Vagina (tissue), 2 donors: ENCODE results near the gene XAGE1B. TPM values are rescaled to one million over a fixed set of nuclear protein-coding genes. Genes with fewer than 3 reads are reported as not detected.
"Not testable (repeated sequence)": the region's sequence is repeated elsewhere in the genome, so short reads cannot be mapped to it uniquely, and the experiment has no call there.

Experiments used
- DNase-seq, 2 donors: peaks; one replicate each; pipeline ENCODE4 v3.0.0-alpha.2; 2017; ENCODE audit errors: extremely low spot score in 2 of 2
- H3K27ac ChIP-seq: fragments of 200-600 bp; sonication (generic); one replicate; pipeline ENCODE4 v1.5.1; 2019
- H3K27me3 ChIP-seq: fragments of 200-600 bp; sonication (generic); one replicate; pipeline ENCODE4 v1.5.1; 2019
- H3K36me3 ChIP-seq, 2 donors: fragments of 200-600 bp; sonication (generic); one replicate each; pipeline ENCODE4 v1.5.1; 2017 to 2019
- H3K4me1 ChIP-seq: fragments of 200-600 bp; sonication (generic); one replicate; pipeline ENCODE4 v1.5.1; 2019
- H3K4me3 ChIP-seq, 2 donors: fragments of 200-600 bp; sonication (generic); 1 replicate in 1 of 2; 2 replicates in 1 of 2; pipeline ENCODE4 v1.5.1; 2016 to 2019
- H3K9me3 ChIP-seq: fragments of 200-600 bp; sonication (generic); one replicate; pipeline ENCODE4 v1.5.1; 2019
- POLR2A ChIP-seq, 2 donors: fragments of 450-650 bp; IDR thresholded peaks; one replicate each; pipeline ENCODE4 v1.6.1; 2017; ENCODE audit warnings: antibody characterized with exemption in 2 of 2, mild to moderate bottlenecking in 2 of 2, moderate library complexity in 2 of 2
- POLR2AphosphoS5 ChIP-seq, 2 donors: sonication (generic); formaldehyde crosslinking; IDR thresholded peaks; one replicate each; pipeline ENCODE4 v1.9.0; 2017; ENCODE audit warnings: antibody characterized with exemption in 2 of 2, mild to moderate bottlenecking in 2 of 2, low read depth in 1 of 2; ENCODE audit not compliant: insufficient read depth in 1 of 2
- intact Hi-C: fragments of 100-400 bp; cut with DNase I; formaldehyde crosslinking; loops from one replicate; pipeline ENCODE4 v1.15.1; 2023
- small RNA-seq: library from RNA; depleted of rRNA; stranded (forward); fragments of <200 nt; gene quantifications from one replicate; pipeline ENCODE3, GENCODE V24; 2016
- total RNA-seq: library from RNA; depleted of rRNA; stranded (reverse); fragments of >200 nt; gene quantifications from one replicate; pipeline ENCODE4 v1.2.3, GENCODE V29; 2016
- TF ChIP-seq, protein P1 (sequence below), 3 experiments: fragments of 450-650 bp in 2 of 3; fragments of 200-600 bp in 1 of 3; sonication (generic) in 1 of 3; IDR thresholded peaks; one replicate each; pipeline ENCODE4 v1.5.1; 2017 to 2019; ENCODE audit warnings: antibody characterized with exemption in 3 of 3, mild to moderate bottlenecking in 2 of 3, moderate library complexity in 2 of 3

Gene XAGE1B
- total RNA-seq, 1 donor from 2014 or later, result not detected

DNA sequence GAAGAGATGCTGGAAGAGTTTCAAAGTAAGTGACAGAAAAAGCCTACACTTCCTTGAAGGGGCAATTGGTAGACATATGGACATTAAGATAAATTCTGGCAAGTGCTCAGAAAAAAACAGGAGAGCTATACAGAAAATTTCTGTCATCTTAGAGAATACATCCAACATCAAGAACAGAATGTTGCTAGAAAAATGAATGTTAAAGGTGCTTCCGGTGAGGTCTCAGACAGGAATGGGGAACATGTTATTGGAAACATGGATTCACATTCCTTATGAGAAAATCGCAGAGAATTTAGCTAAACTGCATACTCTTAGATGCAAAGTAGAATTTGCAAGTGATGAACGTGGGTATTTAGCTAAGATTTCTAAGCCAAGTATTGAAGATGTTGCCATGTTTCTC lies 9.5 kb downstream of the XAGE1B start:
- no peak overlapping the region for H3K27ac ChIP-seq
- TF ChIP-seq, protein P1, sequence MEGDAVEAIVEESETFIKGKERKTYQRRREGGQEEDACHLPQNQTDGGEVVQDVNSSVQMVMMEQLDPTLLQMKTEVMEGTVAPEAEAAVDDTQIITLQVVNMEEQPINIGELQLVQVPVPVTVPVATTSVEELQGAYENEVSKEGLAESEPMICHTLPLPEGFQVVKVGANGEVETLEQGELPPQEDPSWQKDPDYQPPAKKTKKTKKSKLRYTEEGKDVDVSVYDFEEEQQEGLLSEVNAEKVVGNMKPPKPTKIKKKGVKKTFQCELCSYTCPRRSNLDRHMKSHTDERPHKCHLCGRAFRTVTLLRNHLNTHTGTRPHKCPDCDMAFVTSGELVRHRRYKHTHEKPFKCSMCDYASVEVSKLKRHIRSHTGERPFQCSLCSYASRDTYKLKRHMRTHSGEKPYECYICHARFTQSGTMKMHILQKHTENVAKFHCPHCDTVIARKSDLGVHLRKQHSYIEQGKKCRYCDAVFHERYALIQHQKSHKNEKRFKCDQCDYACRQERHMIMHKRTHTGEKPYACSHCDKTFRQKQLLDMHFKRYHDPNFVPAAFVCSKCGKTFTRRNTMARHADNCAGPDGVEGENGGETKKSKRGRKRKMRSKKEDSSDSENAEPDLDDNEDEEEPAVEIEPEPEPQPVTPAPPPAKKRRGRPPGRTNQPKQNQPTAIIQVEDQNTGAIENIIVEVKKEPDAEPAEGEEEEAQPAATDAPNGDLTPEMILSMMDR (IDR thresholded peaks at IDR 0.05), result no peak
- TF ChIP-seq POLR2AphosphoS5 (IDR thresholded peaks at IDR 0.05; ENCODE audit: insufficient read depth in 1 of 2, low read depth in 1 of 2) (no peak), POLR2A (IDR thresholded peaks at IDR 0.05) (no peak)
- DNase-seq, result no peak
- no peak overlapping the region for H3K4me3 ChIP-seq
- no peaks in the 10 kb centered on the region for H3K4me1 ChIP-seq
- intact Hi-C loops, result no loop called here
- H3K36me3 ChIP-seq, result no peaks in the 10 kb centered on the region
- no peaks in the 10 kb centered on the region for H3K27me3 ChIP-seq
- no peaks in the 10 kb centered on the region for H3K9me3 ChIP-seq

DNA sequence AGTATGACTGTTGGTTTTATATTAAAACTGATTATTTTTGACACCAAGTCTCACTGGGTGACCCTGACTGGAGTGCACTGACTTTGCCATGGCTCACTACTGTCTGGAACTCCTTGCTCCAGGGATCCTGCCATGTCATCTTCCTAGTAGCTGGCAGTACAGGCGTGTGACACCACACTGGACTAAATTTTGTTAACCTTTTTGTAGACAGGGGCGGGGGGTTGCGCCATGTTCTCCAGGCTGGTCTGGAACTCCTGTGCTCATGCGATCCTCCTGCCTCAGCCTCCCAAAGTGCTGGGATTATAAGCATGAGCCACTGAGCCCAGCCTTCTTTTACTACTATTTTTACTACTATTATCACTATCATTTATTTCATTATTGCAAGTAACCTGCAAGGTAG lies 12.3 kb downstream of the XAGE1B start:
- Histone ChIP-seq H3K36me3 (no peaks in the 10 kb centered on the region), H3K4me3 (no peak overlapping the region), H3K27me3 (no peaks in the 10 kb centered on the region), H3K4me1 (no peaks in the 10 kb centered on the region), H3K27ac (no peak overlapping the region), H3K9me3 (no peaks in the 10 kb centered on the region)
- no peak for DNase-seq
- TF ChIP-seq POLR2A (IDR thresholded peaks at IDR 0.05), result no peak
- TF ChIP-seq POLR2AphosphoS5 (IDR thresholded peaks at IDR 0.05; ENCODE audit: insufficient read depth in 1 of 2, low read depth in 1 of 2), result no peak
- TF ChIP-seq, protein P1 (IDR thresholded peaks at IDR 0.05), result no peak
- intact Hi-C loops, result no loop called here

DNA sequence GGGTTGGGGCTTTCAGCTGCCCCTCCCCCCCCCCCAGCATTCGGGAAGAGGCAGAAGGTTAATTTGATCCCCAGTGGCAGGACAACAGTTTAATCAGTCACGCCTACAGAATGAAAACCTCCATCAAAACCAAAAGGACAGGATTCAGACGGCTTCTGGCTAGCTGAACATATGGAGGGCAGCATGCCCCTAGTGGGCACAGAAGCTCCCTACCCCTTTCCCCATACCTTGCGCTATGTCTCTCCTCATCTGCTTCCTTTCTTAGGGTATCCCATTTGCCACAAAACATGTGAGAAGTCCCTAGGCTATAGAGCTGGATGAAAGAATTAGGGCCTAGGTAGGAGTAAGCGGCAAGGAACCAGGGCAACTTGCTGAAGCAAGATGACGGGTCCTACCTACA lies 15.5 kb downstream of the XAGE1B start:
- H3K36me3 ChIP-seq, H3K4me1 ChIP-seq, H3K4me3 ChIP-seq, H3K9me3 ChIP-seq, H3K27ac ChIP-seq, DNase-seq, H3K27me3 ChIP-seq, intact Hi-C loops: not testable (repeated sequence)

DNA sequence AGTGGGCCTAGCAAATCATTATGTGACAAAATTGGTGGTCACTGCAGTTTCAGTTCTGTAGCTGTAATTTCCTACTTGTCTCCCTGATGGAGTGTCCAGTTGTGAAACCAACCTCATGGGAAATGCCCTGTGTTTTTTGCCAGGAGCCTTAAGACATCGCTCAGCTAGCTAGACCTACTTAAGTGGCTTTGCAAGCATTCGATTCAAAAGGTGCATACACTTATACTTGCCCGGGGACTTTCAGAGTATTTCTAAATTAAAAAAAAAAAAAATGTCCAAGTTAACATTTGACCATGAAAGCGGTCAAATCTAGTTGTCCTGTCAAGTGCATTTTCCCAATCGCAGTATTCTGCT lies 20.5 kb downstream of the XAGE1B start:
- DNase-seq, H3K4me1 ChIP-seq, intact Hi-C loops, H3K4me3 ChIP-seq, H3K9me3 ChIP-seq, H3K27me3 ChIP-seq, H3K27ac ChIP-seq, H3K36me3 ChIP-seq: not testable (repeated sequence)

DNA sequence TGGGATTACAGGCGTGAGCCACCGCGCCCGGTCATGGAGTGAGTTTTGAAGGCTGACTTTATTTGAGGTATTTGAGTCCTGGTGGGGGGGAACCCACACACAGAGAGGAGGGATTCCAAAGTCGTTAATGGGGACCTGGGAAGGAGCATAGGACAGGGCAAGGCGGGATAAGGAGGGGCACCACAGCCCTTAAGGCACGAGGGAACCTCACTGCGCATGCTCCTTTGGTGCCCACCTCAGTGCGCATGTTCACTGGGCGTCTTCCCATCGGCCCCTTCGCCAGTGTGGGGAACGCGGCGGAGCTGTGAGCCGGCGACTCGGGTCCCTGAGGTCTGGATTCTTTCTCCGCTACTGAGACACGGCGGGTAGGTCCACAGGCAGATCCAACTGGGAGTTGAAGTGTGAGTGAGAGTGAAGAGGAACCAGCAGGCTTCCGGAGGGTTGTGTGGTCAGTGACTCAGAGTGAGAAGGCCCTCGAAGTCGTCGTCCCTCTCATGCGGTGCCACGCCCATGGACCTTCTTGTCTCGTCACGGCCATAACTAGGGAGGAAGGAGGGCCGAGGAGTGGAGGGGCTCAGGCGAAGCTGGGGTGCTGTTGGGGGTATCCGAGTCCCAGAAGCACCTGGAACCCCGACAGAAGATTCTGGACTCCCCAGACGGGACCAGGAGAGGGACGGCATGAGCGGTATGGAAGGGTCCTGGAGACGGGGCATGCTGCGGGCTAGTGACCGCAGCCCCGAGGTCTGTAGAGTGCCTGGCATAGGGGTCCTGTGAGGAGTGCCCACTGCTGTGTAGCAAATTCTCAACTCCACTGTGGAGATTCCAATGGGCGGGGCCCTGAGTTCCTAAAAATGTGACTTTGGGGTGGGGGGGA lies 21.1 kb downstream of the XAGE1B start, which contains the start of gene XAGE1A:
XAGE1A (plus strand) TSS at position 264 of the 874 bp plus-strand sequence. CDS start 1,554 bp downstream, outside the sequence.
- intact Hi-C loops, H3K4me3 ChIP-seq, H3K27me3 ChIP-seq, DNase-seq, H3K9me3 ChIP-seq, H3K4me1 ChIP-seq, H3K27ac ChIP-seq, H3K36me3 ChIP-seq: not testable (repeated sequence)

DNA sequence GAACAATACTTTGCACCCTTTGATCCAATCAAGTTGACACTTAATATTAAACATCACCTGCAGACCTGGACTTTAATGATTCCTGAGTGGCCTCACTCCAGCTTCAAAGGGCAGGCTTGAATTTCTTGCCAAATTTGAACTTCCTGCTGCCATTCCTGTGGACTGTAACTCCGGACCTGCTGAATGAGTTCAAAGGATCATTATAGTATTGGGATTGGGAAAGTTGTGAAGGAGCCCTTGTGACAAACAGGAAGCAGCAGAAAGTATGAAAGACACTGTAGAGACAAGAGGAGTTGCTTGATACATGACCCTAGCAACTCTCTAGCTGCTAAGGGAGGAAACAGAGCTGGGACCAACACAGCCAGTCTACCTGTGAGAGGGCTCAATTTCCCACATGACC lies 45.6 kb downstream of the XAGE1B start:
- H3K9me3 ChIP-seq, H3K27ac ChIP-seq, DNase-seq, H3K4me3 ChIP-seq, intact Hi-C loops, H3K36me3 ChIP-seq, H3K4me1 ChIP-seq, H3K27me3 ChIP-seq: not testable (repeated sequence)

Small RNA genes lying within 50 kb of the gene (small RNA-seq; reads per million reads assigned to genes)
- gene BX510359.8 (not detected), gene RBM22P7 (not detected)

Other genes with a start within 250 kb of the XAGE1B start
- gene XAGE2, start 148.0 kb downstream of the XAGE1B start, total RNA-seq, result not detected
- gene XAGE1A, start 21.3 kb downstream of the XAGE1B start, total RNA-seq, result not detected
- gene SSX7, start 137.8 kb upstream of the XAGE1B start, total RNA-seq, result not detected
- gene SSX2, start 190.1 kb upstream of the XAGE1B start, total RNA-seq, result not detected
- not detected for gene SSX2B, start 234.2 kb upstream of the XAGE1B start, total RNA-seq